Cerebellar cortex (tissue), 1 donor: ENCODE results near the gene ATP2B3.

Experiments
- DNase-seq: peaks from one replicate; pipeline ENCODE4 v3.0.0-alpha.2; 2015; ENCODE audit warnings: low spot score

ATP2B3 gene

GRCh38 chrX:153571534-153571908 is 54.1 kb downstream of the ATP2B3 start:
- peak; percentile 41 for DNase-seq

DNA sequence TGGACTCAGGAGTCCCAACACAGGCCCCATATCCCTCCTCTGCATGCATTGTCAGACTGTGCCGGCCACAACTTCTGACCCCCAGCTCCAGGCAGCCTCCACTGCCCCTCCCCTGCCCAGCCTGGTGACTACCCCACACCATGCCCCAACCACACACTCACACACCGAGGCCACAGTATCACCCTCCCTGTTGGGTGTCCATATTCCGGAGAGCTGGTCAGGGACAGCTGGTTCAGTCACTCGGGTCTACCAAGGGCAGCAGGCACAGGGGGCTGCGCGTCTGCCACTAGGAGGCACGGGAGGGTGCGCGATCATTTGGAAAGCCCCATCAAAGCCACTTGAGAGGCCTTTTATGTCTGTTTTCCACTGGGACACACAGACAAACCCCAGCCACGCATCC is 55.2 kb downstream of the ATP2B3 start:
- no peak for DNase-seq

- no peak for DNase-seq
These were observed 56.5 kb downstream of the ATP2B3 start for GRCh38 chrX:153573984-153574383.

GRCh38 chrX:153576239-153576870 is 58.9 kb downstream of the ATP2B3 start:
- DNase-seq, result no peak

- no peak for DNase-seq
These were observed 59.5 kb downstream of the ATP2B3 start for GRCh38 chrX:153576961-153577360.

DNA sequence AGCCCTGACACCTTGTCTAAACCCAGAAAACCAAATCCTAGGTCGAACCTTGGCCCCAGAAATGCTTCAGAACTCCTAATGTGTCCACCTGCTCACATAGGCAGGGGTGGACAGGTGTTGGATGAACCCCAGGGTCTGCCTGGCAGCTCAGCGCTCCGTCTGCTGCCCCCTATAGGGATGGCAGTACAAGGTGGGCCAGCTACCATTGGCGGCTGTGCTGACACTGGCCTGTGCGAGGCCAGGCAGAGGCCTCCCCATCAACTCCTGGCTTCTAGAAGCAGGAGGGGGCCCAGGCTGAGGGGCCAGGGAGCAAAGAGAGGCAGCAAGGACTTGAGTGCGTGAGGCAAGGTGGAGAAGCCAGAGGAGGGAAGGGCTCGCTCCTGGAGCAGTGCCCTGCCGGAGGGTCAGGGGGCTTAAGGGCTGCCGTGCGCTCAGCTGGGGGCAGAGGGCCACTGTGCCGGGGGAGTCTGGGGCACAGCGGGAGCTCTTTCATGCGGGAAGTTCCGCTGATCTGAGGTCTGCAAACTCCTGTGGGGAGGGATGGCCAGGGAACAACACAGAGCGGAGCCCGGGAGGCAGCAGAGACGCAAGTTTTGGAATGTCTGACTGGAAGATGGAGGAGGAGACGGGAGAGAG is 60.9 kb downstream of the ATP2B3 start:
- no peak for DNase-seq

- peak; percentile 8 for DNase-seq
These were observed 61.4 kb downstream of the ATP2B3 start for GRCh38 chrX:153578889-153579288.

DNA sequence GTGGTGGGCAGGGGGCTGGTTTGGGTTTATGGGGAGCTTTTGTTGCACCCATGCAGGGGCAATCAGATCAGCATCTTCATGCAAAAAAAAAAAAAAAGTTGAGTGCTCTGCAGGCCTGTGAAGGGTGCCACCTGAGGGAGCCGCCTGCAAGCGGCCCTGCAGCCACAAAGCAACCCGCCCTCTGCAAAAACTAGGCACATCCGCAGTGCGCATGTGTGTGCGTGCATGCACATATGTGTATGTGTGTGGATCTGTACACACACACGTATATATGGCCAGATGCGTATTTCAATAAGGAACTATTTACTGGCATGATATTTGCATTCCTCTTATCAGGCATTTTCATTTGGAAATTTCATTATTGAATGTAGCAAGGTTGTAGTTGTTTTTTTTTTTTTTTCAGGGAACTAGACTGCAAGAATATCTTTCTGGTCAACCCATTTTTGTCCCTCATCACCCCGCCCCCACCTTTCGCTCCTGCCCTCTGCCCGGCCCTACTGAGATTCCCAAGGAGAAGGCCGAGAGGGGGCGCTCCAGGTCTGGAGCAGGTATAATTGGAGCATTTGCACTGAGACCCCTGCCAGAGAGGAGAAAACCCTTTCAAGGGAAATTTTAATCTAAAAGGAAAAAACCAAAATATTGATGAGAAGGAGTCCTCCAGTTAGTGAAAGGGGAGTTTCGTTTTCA is 63.4 kb downstream of the ATP2B3 start:
- DNase-seq, result peak; percentile 22

GRCh38 chrX:153582896-153583295 is 65.5 kb downstream of the ATP2B3 start:
- DNase-seq, result no peak

DNA sequence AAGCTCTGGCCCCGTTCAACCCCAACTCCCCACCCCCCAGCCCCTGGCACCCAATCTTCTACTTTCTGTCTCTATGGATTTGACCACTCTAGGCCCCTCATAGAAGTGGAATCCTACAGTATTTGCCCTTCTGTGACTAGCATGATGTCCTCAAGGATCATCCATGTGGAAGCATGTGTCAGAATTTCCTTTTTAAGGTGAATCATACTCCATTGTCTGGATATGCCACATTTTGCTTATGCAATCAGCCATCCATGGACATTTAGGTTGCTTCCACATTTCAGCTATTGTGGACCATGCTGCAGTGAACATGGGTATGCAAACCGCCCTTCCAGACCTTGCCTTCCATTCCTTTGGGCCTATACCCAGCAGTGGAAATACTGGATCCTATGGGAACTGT is 66.0 kb downstream of the ATP2B3 start:
- DNase-seq, result no peak

- DNase-seq, result no peak
These were observed 68.4 kb downstream of the ATP2B3 start for GRCh38 chrX:153585827-153586226.

- no peak for DNase-seq
These were observed 69.9 kb downstream of the ATP2B3 start for GRCh38 chrX:153587342-153587741.

DNA sequence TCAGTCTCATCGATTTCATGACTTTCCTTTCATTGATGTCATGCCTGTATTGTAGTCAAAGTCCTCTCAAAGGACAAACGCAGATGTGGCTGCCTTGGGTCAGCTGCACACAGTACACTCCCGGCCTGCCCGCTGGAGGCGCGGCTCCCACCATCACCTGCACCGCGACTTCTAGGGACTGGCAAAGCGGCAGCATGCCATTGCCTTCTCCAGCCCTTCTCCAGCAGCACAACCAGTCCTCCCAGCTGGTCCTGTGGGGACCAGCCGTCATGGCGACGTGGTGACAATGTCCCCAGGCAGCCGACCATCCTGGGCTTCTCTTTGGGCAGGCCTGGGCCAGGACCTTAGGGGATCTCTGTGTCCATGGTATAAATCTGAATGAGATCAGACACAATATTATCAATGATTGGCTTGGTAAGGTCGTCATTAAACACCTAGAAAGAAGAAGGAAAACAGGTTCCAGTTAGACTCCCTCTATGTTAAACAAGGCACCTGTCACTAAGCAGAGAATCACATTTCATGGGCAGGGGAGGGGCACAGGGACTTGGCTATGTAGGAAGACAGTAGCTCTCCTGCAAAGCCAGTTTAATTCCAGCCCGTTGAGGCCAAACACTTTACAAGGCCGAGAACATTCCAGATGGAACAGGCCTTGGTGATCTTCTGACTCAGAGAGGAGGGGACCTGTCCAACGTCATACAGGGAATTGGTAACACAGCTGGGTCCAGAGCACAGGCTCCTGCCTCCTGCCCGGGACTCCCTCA is 70.8 kb downstream of the ATP2B3 start:
- no peak for DNase-seq

- DNase-seq, result no peak
These were observed 71.5 kb downstream of the ATP2B3 start for GRCh38 chrX:153588782-153589446.

DNA sequence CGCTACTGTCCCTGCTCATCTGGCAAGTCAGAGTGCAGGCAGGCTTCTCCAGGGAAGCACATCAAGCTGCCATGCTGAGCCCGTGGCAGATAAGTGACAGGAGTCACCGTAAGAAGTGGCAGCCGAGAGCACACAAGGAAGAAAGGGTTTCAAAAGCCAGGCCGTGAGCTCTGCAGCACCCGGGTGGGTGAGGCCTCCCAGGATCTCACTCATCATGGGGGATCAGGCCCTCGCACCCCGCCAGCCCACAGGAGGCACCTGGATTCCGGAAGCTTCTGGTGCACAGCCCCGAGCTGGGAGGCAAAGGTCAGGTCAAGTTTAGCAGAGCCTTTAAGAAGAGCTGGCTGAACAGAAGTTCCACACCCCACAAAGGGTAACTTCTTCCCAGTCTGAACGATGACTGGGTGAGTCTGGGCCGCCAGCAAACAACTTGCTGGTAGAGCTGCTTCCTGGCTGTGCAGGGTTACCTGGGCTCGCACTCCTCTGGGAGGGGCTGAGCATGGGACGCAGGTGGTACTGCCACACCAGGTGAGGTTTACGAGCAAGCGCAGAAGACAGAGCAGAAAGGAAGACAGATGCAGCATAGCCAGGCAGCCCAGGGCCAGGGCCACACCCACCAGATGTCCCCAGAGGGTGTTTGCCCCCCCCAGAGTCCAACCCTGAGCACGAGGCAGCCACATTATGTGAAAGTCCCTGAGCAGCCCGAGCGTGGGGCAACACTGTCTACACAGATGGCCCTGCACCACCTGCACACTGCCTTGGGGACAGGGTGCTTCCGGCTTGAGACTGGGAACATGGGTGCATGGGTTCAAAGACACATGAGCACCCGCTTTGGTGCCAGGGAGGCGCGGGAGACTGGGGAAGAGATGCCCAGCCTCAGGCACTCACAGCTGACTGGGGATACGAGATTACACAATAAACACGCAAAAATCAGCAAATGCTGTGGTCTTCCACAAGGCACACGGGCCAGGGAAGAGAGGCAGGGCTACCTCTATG is 73.8 kb downstream of the ATP2B3 start:
- no peak for DNase-seq

DNA sequence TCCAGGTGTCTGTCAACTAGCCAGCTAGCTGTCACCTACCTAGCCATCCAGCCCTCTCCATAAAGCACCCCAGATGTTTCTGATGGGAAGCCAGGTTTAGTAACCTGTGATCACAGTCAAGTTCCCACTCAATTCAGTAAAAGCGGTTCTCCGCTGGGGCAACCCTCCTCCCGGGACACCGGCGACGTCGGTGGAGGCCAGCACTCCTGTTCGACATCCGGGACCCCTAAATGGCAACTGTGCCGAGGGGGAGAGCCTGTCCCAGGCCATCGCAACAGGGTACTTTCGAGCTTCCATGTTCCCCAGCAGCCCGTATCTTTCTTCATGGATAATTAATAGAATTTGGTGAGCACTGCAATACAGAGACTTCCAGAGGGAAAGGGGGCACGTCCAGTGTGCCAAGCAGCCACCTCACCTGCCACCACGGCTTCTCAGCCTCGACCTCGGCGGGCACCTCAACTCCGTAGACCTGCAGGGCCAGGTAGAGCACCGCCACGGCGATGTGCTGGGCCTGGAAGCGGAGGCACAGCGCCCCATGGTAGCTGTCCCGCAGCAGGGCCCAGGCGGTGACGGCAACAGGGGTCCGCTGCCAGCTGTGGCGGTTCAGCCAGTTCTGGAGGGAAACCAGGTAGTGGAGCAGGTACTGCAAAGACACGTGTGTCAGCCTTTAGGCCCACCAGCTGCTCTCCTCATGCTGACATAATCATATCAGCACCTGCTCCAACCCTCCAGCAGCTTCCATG is 74.8 kb downstream of the ATP2B3 start:
- DNase-seq, result no peak

GRCh38 chrX:153592966-153593688 is 75.7 kb downstream of the ATP2B3 start:
- DNase-seq, result no peak

- DNase-seq, result no peak
These were observed 76.5 kb downstream of the ATP2B3 start for GRCh38 chrX:153593811-153594500.

GRCh38 chrX:153595387-153595786 is 77.9 kb downstream of the ATP2B3 start:
- DNase-seq, result no peak
